Fibroblast of the aortic adventitia (primary cell): Measurements from ENCODE around the gene FADS2. TPM values are rescaled to one million over a fixed set of nuclear protein-coding genes. Genes with fewer than 3 reads are reported as not detected.

ENCODE experiments used
- DNase-seq: peaks from one replicate; pipeline ENCODE4 v3.0.0-alpha.2; 2010; ENCODE audit warnings: low read depth
- H3K4me3 ChIP-seq: 2 replicates; pipeline ENCODE4 v1.5.1; 2011; ENCODE audit warnings: low read depth, mild to moderate bottlenecking, control low read depth, low read length, moderate library complexity
- total RNA-seq: library from RNA; depleted of rRNA; stranded (reverse); fragments of >200 nt; gene quantifications from 2 replicates; pipeline ENCODE4 v1.2.3, GENCODE V29; 2012; ENCODE audit warnings: low replicate concordance
- TF ChIP-seq, protein P1 (sequence below): IDR thresholded peaks from 2 replicates; pipeline ENCODE4 v1.5.1; 2011; ENCODE audit warnings: mild to moderate bottlenecking, low read length, control low read depth, inconsistent platforms; ENCODE audit not compliant: insufficient read depth

FADS2 gene
- total RNA-seq, 1 donor, result 125 TPM

DNA sequence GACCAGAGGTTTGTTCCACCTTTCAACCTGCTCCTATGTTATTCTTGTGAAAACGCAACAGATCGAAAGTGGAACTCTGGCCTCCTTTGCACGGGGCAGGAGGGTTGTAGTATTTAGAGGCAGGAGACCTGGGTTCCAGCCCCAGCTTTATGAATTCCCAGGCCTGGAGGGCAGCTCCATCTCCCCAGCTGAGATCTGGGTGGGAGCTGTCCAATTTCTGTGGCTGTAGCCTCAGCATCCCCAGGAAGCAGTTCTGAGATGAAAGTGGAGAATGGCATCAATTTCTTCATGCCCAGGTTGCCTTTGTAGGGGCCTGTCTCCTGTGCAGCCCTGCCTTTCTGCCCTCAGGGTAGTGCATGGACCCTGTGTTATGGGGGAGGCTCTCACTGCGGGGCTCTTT, 4.1 kb downstream of the FADS2 start:
- no peak overlapping the region for H3K4me3 ChIP-seq
- TF ChIP-seq, protein P1, sequence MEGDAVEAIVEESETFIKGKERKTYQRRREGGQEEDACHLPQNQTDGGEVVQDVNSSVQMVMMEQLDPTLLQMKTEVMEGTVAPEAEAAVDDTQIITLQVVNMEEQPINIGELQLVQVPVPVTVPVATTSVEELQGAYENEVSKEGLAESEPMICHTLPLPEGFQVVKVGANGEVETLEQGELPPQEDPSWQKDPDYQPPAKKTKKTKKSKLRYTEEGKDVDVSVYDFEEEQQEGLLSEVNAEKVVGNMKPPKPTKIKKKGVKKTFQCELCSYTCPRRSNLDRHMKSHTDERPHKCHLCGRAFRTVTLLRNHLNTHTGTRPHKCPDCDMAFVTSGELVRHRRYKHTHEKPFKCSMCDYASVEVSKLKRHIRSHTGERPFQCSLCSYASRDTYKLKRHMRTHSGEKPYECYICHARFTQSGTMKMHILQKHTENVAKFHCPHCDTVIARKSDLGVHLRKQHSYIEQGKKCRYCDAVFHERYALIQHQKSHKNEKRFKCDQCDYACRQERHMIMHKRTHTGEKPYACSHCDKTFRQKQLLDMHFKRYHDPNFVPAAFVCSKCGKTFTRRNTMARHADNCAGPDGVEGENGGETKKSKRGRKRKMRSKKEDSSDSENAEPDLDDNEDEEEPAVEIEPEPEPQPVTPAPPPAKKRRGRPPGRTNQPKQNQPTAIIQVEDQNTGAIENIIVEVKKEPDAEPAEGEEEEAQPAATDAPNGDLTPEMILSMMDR, result no peak
- no peak for DNase-seq

DNA sequence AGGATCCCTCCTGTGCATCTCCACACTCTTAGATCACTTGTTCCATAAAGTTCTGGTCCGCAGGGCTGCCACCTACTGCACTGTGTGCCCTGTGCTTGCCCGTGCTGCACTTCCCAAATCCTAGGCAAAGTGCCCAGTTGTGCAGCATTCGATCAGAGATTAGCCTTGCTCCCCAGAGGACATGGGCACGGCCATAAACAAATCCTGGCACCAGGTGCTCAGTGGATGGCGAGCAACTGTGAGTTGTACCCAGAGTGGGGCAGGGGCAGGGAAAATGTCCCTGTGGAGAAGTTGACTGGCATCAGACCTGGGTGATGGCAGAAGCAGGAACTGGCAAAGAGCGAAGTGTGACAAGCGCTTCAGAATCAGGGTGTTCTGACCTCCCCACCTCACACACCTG, 4.7 kb downstream of the FADS2 start:
- H3K4me3 ChIP-seq, result no peak overlapping the region
- no peak for DNase-seq
- TF ChIP-seq, protein P1, result no peak

DNA sequence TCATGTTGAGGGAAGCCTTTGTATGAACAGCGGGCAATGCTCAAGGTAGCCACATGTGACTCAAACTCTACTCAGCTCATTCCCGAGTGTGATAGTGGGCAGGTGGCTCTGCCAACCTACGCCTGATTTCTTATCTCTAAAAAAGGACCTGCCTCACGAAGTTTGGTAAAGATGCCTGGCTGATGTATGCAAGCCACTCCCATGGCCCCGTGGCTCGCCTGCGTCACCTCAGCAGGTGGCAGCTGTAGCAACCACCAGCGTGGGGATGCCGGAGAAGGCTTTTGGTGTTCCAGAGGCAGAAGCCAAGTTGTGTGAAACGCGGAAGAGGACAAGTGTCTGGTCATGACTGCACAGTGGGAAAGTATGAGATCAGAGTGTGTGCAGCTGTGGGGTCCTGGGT, 5.4 kb downstream of the FADS2 start:
- TF ChIP-seq, protein P1, result no peak
- DNase-seq, result no peak
- H3K4me3 ChIP-seq, result no peak overlapping the region

DNA sequence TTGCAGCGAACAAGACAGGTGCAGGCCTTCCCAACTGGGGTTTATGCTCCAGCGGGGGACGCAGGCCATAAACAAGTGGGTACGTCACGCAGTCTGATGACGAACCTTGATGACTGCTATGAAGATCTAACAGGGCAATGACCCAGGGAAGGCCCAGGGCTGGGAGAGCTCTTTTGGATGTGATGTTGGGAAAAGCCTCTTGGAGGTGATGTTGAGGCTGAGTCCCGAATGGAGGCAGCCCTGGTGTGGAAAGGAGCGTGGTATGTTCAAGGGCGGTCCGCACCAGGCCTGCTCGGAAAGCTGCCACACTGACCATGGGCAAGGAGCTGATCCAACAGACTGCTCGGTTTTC, 5.8 kb downstream of the FADS2 start:
- TF ChIP-seq, protein P1, result no peak
- no peak overlapping the region for H3K4me3 ChIP-seq
- no peak for DNase-seq

DNA sequence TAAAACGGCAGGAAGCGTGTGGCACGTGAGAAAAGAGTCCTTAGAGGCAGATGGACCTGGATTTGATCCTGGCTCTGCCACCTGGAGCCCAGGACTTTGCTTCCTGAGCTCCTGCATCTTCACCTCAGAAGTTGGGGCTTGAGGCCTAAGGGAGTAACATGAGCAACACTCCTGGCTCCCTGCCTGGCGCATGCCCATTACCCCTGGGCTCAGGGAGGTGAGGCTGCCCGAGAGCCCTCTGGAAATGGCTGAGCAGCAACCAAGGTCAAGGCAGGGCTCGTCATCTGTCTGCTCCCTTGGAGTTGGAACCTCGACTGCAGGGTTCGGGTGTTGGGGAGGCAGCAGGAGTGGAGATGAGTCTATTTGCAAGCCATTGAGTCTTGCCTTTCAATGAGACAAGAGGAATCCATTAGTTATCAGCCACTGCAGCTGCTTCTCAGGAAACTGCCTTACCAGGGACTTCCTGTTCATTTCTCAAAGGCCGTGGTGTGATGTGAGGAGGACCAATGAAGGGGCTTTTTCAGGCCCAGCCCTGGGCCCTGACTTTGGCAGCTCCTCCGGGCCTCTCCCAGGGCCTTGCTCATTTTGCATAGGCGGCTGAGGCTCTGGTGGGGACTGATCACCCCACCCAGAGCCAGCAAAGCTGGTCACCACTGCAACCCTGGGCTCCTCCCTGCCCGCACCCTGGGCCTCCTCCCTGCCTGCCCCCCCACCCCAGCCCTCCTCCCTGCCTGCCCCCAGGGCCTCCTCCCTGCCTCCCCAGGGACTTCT, 6.4 kb downstream of the FADS2 start:
- TF ChIP-seq, protein P1, result no peak
- peak; percentile 87 for DNase-seq
- no peak overlapping the region for H3K4me3 ChIP-seq

DNA sequence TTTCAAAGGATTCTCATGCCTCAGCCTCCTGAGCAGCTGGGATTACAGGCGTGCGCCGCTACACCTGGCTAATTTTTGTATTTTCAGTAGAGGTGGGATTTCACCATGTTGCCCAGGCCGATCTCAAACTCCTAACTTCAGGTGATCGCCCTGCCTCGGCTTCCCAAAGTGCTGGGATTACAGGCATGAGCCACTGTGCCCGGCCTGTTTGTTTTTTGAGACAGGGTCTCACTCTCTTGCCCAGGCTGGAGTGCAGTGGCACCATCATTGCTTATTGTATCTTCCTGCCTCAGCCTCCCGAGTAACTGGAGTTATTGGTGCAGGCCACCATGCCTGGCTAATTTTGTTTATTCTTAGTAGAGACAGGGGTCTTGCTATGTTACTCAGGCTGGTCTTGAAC, 8.1 kb downstream of the FADS2 start:
- no peak for DNase-seq
- TF ChIP-seq, protein P1, result no peak
- no peak overlapping the region for H3K4me3 ChIP-seq
